Gastroesophageal sphincter (tissue), 3 donors: ENCODE results near the gene TACC3.

Source experiments
- CTCF ChIP-seq, 4 experiments: fragments of 200-600 bp in 2 of 4; fragments of 450-650 bp in 2 of 4; sonication (generic) in 1 of 4; IDR thresholded peaks; one replicate each; pipeline ENCODE4 v1.5.1; 2017 to 2019; ENCODE audit warnings: antibody characterized with exemption in 4 of 4, mild to moderate bottlenecking in 2 of 4, moderate library complexity in 2 of 4
- EP300 ChIP-seq: sonication (generic); formaldehyde crosslinking; IDR thresholded peaks from one replicate; pipeline ENCODE4 v1.6.1; 2017; ENCODE audit warnings: antibody characterized with exemption, mild to moderate bottlenecking
- POLR2A ChIP-seq, 2 donors: fragments of 450-650 bp; IDR thresholded peaks; one replicate each; pipeline ENCODE4 v1.6.1; 2017; ENCODE audit warnings: antibody characterized with exemption in 2 of 2, mild to moderate bottlenecking in 2 of 2, moderate library complexity in 1 of 2
- POLR2AphosphoS5 ChIP-seq: sonication (generic); formaldehyde crosslinking; IDR thresholded peaks from one replicate; pipeline ENCODE4 v1.6.1; 2017; ENCODE audit warnings: antibody characterized with exemption

GRCh38 chr4:1786544-1787362 lies 65.4 kb downstream of the TACC3 start:
- TF ChIP-seq POLR2A (IDR thresholded peaks at IDR 0.05) (no peak), CTCF (IDR thresholded peaks at IDR 0.05) (no peak), EP300 (no peak), POLR2AphosphoS5 (no peak)
